HEK293 (cell line): Measurements from ENCODE around the gene ORMDL1.

Experiments
- CTCF ChIA-PET: fragments of 350-600 bp; formaldehyde crosslinking; extraction: SDS; loops from one replicate; lab custom pipeline; 2021; ENCODE audit warnings: antibody characterized with exemption; lab: Yijun Ruan, JAX
- POLR2A ChIA-PET: fragments of 300-600 bp; formaldehyde crosslinking; extraction: SDS; loops from one replicate; lab custom pipeline; 2020; ENCODE audit warnings: antibody characterized with exemption, inconsistent platforms; lab: Yijun Ruan, JAX
- H3K27ac ChIP-seq: fragments of 200-500 bp; sonication (Bioruptor generic); 2 replicates; pipeline ENCODE4 v1.5.1; 2014; ENCODE audit warnings: low read depth, low read length, control low read depth, inconsistent platforms; ENCODE audit errors: extremely low read depth
- H3K36me3 ChIP-seq, 2 experiments: fragments of 200-500 bp in 1 of 2; sonication (Bioruptor generic) in 1 of 2; 1 replicate in 1 of 2; 2 replicates in 1 of 2; pipeline ENCODE4 v1.5.1; 2014 to 2017; ENCODE audit warnings: inconsistent platforms in 2 of 2, low read length in 2 of 2; ENCODE audit not compliant: control insufficient read depth in 2 of 2, insufficient read depth in 1 of 2
- H3K4me1 ChIP-seq: fragments of 200-500 bp; sonication (Bioruptor generic); 2 replicates; pipeline ENCODE4 v1.5.1; 2014; ENCODE audit warnings: mild to moderate bottlenecking, low read length, inconsistent platforms; ENCODE audit not compliant: control insufficient read depth, insufficient read depth
- H3K4me3 ChIP-seq: 2 replicates; pipeline ENCODE4 v1.5.1; 2011; ENCODE audit warnings: low read depth, mild to moderate bottlenecking, control low read depth, low read length, moderate library complexity
- H3K9me3 ChIP-seq: fragments of 200-500 bp; sonication (Bioruptor generic); 2 replicates; pipeline ENCODE4 v1.5.1; 2014; ENCODE audit warnings: low read depth, low read length, inconsistent platforms; ENCODE audit not compliant: control insufficient read depth, insufficient read depth
- BCL11B ChIP-seq: fragments of 450-650 bp; formaldehyde crosslinking; IDR thresholded peaks from 2 replicates; pipeline ENCODE4 v1.5.1; 2016; ENCODE audit warnings: low read depth, missing biosample characterization, missing genetic modification characterization
- MYNN ChIP-seq: fragments of 450-650 bp; formaldehyde crosslinking; IDR thresholded peaks from 2 replicates; pipeline ENCODE4 v1.5.1; 2016; ENCODE audit warnings: missing biosample characterization, missing genetic modification characterization, borderline replicate concordance
- SETDB1 ChIP-seq: IDR thresholded peaks from one replicate; pipeline ENCODE4 v1.6.1; 2017; ENCODE audit warnings: mild to moderate bottlenecking, low read length, moderate library complexity, mixed read lengths; ENCODE audit not compliant: insufficient read length
- ZBTB11 ChIP-seq: fragments of 450-650 bp; formaldehyde crosslinking; conservative IDR thresholded peaks from 2 replicates; pipeline ENCODE4 v1.5.1; 2016; ENCODE audit warnings: low read depth, missing biosample characterization, missing genetic modification characterization
- ZEB2 ChIP-seq: fragments of 450-650 bp; formaldehyde crosslinking; IDR thresholded peaks from 2 replicates; pipeline ENCODE4 v1.5.1; 2016; ENCODE audit warnings: missing biosample characterization, missing genetic modification characterization
- ZNF10 ChIP-seq: fragments of 450-650 bp; formaldehyde crosslinking; IDR thresholded peaks from 2 replicates; pipeline ENCODE4 v1.5.1; 2017; ENCODE audit warnings: missing biosample characterization, missing genetic modification characterization
- ZNF121 ChIP-seq: fragments of 450-650 bp; formaldehyde crosslinking; IDR thresholded peaks from 2 replicates; pipeline ENCODE4 v1.5.1; 2016; ENCODE audit warnings: missing biosample characterization, missing genetic modification characterization
- ZNF157 ChIP-seq: fragments of 450-650 bp; formaldehyde crosslinking; IDR thresholded peaks from 2 replicates; pipeline ENCODE4 v1.5.1; 2016; ENCODE audit warnings: missing biosample characterization, missing genetic modification characterization
- ZNF169 ChIP-seq: fragments of 450-650 bp; formaldehyde crosslinking; IDR thresholded peaks from 2 replicates; pipeline ENCODE4 v1.5.1; 2016; ENCODE audit warnings: missing biosample characterization, missing genetic modification characterization
- ZNF23 ChIP-seq: fragments of 450-650 bp; formaldehyde crosslinking; IDR thresholded peaks from 2 replicates; pipeline ENCODE4 v1.5.1; 2016; ENCODE audit warnings: missing biosample characterization, missing genetic modification characterization, borderline replicate concordance
- ZNF354C ChIP-seq: fragments of 450-650 bp; formaldehyde crosslinking; IDR thresholded peaks from 2 replicates; pipeline ENCODE4 v1.5.1; 2016; ENCODE audit warnings: missing biosample characterization, missing genetic modification characterization, low read depth, borderline replicate concordance
- ZNF488 ChIP-seq: fragments of 450-650 bp; formaldehyde crosslinking; IDR thresholded peaks from 2 replicates; pipeline ENCODE4 v1.5.1; 2016; ENCODE audit warnings: missing biosample characterization, missing genetic modification characterization
- ZNF600 ChIP-seq: fragments of 450-650 bp; formaldehyde crosslinking; IDR thresholded peaks from 2 replicates; pipeline ENCODE4 v1.5.1; 2016; ENCODE audit warnings: missing biosample characterization, missing genetic modification characterization
- ZNF610 ChIP-seq: fragments of 450-650 bp; formaldehyde crosslinking; IDR thresholded peaks from 2 replicates; pipeline ENCODE4 v1.5.1; 2016; ENCODE audit warnings: missing biosample characterization, missing genetic modification characterization, borderline replicate concordance
- ZNF660 ChIP-seq: fragments of 450-650 bp; IDR thresholded peaks from 2 replicates; pipeline ENCODE4 v1.5.1; 2018; ENCODE audit warnings: missing biosample characterization, mild to moderate bottlenecking, missing genetic modification characterization
- ZNF677 ChIP-seq: fragments of 450-650 bp; IDR thresholded peaks from 2 replicates; pipeline ENCODE4 v1.5.0; 2018; ENCODE audit warnings: missing biosample characterization, mild to moderate bottlenecking, missing genetic modification characterization, moderate library complexity
- ZNF791 ChIP-seq: fragments of 450-650 bp; formaldehyde crosslinking; IDR thresholded peaks from 2 replicates; pipeline ENCODE4 v1.5.1; 2016; ENCODE audit warnings: missing biosample characterization, missing genetic modification characterization
- ZNF837 ChIP-seq: fragments of 450-650 bp; formaldehyde crosslinking; IDR thresholded peaks from 2 replicates; pipeline ENCODE4 v1.5.1; 2016; ENCODE audit warnings: missing biosample characterization, missing genetic modification characterization
- TF ChIP-seq, protein P1 (sequence below): fragments of 450-650 bp; formaldehyde crosslinking; IDR thresholded peaks from 2 replicates; pipeline ENCODE4 v1.5.1; 2016; ENCODE audit warnings: missing biosample characterization, missing genetic modification characterization

ORMDL1 gene

GRCh38 chr2:189818249-189819038 lies 34.3 kb upstream of the ORMDL1 start:
- peaks cover 8 to 22% of the 10 kb centered on the region in 2 experiments for H3K36me3 ChIP-seq
- ChIA-PET CTCF (no interaction called here), POLR2A (no interaction called here)
- H3K4me3 ChIP-seq: no peak overlapping the region
- H3K4me1 ChIP-seq: 0 out of 2 replicates have a peak, but pooled peaks cover 4% of the 10 kb centered on the region
- TF ChIP-seq ZNF600 (tag by site-specific recombination) (no peak), ZNF121 (no peak), ZNF677 (tag by site-specific recombination) (no peak), ZNF610 (no peak), ZNF10 (tag by site-specific recombination) (no peak), BCL11B (tag by site-specific recombination) (no peak), ZBTB11 (tag by site-specific recombination) (no peak), ZNF23 (tag by site-specific recombination) (no peak)
- TF ChIP-seq, protein P1, sequence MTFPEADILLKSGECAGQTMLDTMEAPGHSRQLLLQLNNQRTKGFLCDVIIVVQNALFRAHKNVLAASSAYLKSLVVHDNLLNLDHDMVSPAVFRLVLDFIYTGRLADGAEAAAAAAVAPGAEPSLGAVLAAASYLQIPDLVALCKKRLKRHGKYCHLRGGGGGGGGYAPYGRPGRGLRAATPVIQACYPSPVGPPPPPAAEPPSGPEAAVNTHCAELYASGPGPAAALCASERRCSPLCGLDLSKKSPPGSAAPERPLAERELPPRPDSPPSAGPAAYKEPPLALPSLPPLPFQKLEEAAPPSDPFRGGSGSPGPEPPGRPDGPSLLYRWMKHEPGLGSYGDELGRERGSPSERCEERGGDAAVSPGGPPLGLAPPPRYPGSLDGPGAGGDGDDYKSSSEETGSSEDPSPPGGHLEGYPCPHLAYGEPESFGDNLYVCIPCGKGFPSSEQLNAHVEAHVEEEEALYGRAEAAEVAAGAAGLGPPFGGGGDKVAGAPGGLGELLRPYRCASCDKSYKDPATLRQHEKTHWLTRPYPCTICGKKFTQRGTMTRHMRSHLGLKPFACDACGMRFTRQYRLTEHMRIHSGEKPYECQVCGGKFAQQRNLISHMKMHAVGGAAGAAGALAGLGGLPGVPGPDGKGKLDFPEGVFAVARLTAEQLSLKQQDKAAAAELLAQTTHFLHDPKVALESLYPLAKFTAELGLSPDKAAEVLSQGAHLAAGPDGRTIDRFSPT (tag by site-specific recombination): no peak
- no peaks in the 10 kb centered on the region for H3K9me3 ChIP-seq
- H3K27ac ChIP-seq: no peak overlapping the region

GRCh38 chr2:189803431-189803830 lies 19.3 kb upstream of the ORMDL1 start:
- ChIA-PET CTCF (no interaction called here), POLR2A (no interaction called here)
- Histone ChIP-seq H3K4me1 (peaks cover 9% of the 10 kb centered on the region; the same call in 1 of the 2 replicates), H3K36me3 (peaks cover 14 to 18% of the 10 kb centered on the region in 2 experiments), H3K4me3 (no peak overlapping the region), H3K9me3 (no peaks in the 10 kb centered on the region), H3K27ac (no peak overlapping the region)
- TF ChIP-seq ZNF23 (tag by site-specific recombination): no peak
- TF ChIP-seq SETDB1: no peak
- TF ChIP-seq MYNN (tag by site-specific recombination): no peak
- no peak for TF ChIP-seq ZNF837 (tag by site-specific recombination)
- TF ChIP-seq ZNF157 (tag by site-specific recombination): no peak
- TF ChIP-seq ZEB2 (tag by site-specific recombination): no peak
- TF ChIP-seq ZNF660: no peak
- no peak for TF ChIP-seq ZNF354C (tag by site-specific recombination)
- TF ChIP-seq ZNF169 (tag by site-specific recombination): no peak
- TF ChIP-seq ZNF791 (tag by site-specific recombination): no peak
- no peak for TF ChIP-seq ZNF488 (tag by site-specific recombination)
